Measurements from ENCODE around the gene AGR2. TPM values are rescaled to one million over a fixed set of nuclear protein-coding genes. Genes with fewer than 3 reads are reported as not detected.

The AGR2 gene
- total RNA-seq, 1 experiment from 2014 or later: not detected

DNA sequence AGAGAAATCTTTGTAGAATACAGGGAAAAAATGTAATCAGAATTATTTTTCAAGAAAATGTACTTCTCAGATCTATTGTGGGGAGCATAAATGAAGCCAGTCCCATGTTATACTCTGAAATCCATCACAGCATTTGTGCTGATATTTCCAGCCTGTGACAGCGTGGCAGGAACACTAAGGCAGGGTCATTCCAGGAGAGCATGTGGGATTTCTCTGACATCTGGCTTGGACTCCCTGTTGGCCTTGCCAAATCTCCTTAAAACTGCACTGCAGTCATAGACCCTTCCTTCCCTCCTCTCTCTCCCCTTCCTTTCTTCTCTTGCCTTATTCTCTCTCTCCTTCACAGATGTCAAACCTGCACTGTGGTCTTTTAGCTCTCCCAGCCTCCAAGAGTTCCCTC is 57.7 kb downstream of the AGR2 start:
- ChIA-PET POLR2A (ENCODE audit: low non-redundant PET) (no interaction called here), CTCF (no interaction called here)
- no peak for TF ChIP-seq EZH2 (IDR thresholded peaks at IDR 0.05; ENCODE audit: borderline replicate concordance, low read depth, low read length, poor library complexity, severe bottlenecking)
- TF ChIP-seq, protein P1, sequence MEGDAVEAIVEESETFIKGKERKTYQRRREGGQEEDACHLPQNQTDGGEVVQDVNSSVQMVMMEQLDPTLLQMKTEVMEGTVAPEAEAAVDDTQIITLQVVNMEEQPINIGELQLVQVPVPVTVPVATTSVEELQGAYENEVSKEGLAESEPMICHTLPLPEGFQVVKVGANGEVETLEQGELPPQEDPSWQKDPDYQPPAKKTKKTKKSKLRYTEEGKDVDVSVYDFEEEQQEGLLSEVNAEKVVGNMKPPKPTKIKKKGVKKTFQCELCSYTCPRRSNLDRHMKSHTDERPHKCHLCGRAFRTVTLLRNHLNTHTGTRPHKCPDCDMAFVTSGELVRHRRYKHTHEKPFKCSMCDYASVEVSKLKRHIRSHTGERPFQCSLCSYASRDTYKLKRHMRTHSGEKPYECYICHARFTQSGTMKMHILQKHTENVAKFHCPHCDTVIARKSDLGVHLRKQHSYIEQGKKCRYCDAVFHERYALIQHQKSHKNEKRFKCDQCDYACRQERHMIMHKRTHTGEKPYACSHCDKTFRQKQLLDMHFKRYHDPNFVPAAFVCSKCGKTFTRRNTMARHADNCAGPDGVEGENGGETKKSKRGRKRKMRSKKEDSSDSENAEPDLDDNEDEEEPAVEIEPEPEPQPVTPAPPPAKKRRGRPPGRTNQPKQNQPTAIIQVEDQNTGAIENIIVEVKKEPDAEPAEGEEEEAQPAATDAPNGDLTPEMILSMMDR (conservative IDR thresholded peaks at IDR 0.05; ENCODE audit: low read depth, low read length): no peak
- BruUV-seq (replicated peaks): no TSS peak
- H3K4me1 ChIP-seq (ENCODE audit: insufficient read depth, low read length, poor library complexity, severe bottlenecking): no peaks in the 10 kb centered on the region
- H3K36me3 ChIP-seq (ENCODE audit: insufficient read depth, low read length, poor library complexity, severe bottlenecking): no peaks in the 10 kb centered on the region
- intact Hi-C loops (cut with micrococcal nuclease; ENCODE audit: unreplicated experiment): no loop called here
- no peak for DNase-seq (ENCODE audit: low spot score)
- no peak overlapping the region for H3K27ac ChIP-seq (ENCODE audit: low read depth, low read length, poor library complexity, severe bottlenecking)
- no peaks in the 10 kb centered on the region for H3K9me3 ChIP-seq (ENCODE audit: low read depth, low read length, poor library complexity, severe bottlenecking)
- no peak overlapping the region for H3K4me3 ChIP-seq (ENCODE audit: low read depth, low read length, poor library complexity, severe bottlenecking)
- no peaks in the 10 kb centered on the region for H3K27me3 ChIP-seq (replicated peaks; ENCODE audit: insufficient read depth, low read depth, low read length, poor library complexity)

- POLR2A ChIA-PET (ENCODE audit: low non-redundant PET): no interaction called here
These were observed 59.2 kb downstream of the AGR2 start for GRCh38 chr7:16745645-16746044.

GRCh38 chr7:16744518-16745250 is 60.1 kb downstream of the AGR2 start:
- Histone ChIP-seq H3K9me3 (ENCODE audit: low read depth, low read length, poor library complexity, severe bottlenecking) (no peaks in the 10 kb centered on the region), H3K27me3 (replicated peaks; ENCODE audit: insufficient read depth, low read depth, low read length, poor library complexity) (no peaks in the 10 kb centered on the region), H3K4me3 (ENCODE audit: low read depth, low read length, poor library complexity, severe bottlenecking) (no peak overlapping the region), H3K27ac (ENCODE audit: low read depth, low read length, poor library complexity, severe bottlenecking) (no peak overlapping the region), H3K36me3 (ENCODE audit: insufficient read depth, low read length, poor library complexity, severe bottlenecking) (no peaks in the 10 kb centered on the region), H3K4me1 (ENCODE audit: insufficient read depth, low read length, poor library complexity, severe bottlenecking) (peaks cover 12% of the 10 kb centered on the region)
- DNase-seq (ENCODE audit: low spot score): no peak
- TF ChIP-seq, protein P1 (conservative IDR thresholded peaks at IDR 0.05; ENCODE audit: low read depth, low read length): no peak
- no peak for TF ChIP-seq EZH2 (IDR thresholded peaks at IDR 0.05; ENCODE audit: borderline replicate concordance, low read depth, low read length, poor library complexity, severe bottlenecking)
- POLR2A ChIA-PET (ENCODE audit: low non-redundant PET): no interaction called here
- BruUV-seq (replicated peaks): no TSS peak
- CTCF ChIA-PET: no interaction called here
- intact Hi-C loops (cut with micrococcal nuclease; ENCODE audit: unreplicated experiment): no loop called here

More at GRCh38 chr7:16745645-16746044, 59.2 kb downstream of the AGR2 start:
- Histone ChIP-seq H3K4me1 (ENCODE audit: insufficient read depth, low read length, poor library complexity, severe bottlenecking) (peaks cover 5% of the 10 kb centered on the region), H3K27ac (ENCODE audit: low read depth, low read length, poor library complexity, severe bottlenecking) (no peak overlapping the region), H3K4me3 (ENCODE audit: low read depth, low read length, poor library complexity, severe bottlenecking) (no peak overlapping the region), H3K36me3 (ENCODE audit: insufficient read depth, low read length, poor library complexity, severe bottlenecking) (no peaks in the 10 kb centered on the region), H3K27me3 (replicated peaks; ENCODE audit: insufficient read depth, low read depth, low read length, poor library complexity) (no peaks in the 10 kb centered on the region), H3K9me3 (ENCODE audit: low read depth, low read length, poor library complexity, severe bottlenecking) (no peaks in the 10 kb centered on the region)
- DNase-seq (ENCODE audit: low spot score): no peak
- no peak for TF ChIP-seq EZH2 (IDR thresholded peaks at IDR 0.05; ENCODE audit: borderline replicate concordance, low read depth, low read length, poor library complexity, severe bottlenecking)
- TF ChIP-seq, protein P1 (conservative IDR thresholded peaks at IDR 0.05; ENCODE audit: low read depth, low read length): no peak
- CTCF ChIA-PET: no interaction called here
- no TSS peak for BruUV-seq (replicated peaks)
- intact Hi-C loops (cut with micrococcal nuclease; ENCODE audit: unreplicated experiment): no loop called here
